ENCODE results near the gene GALNT12. TPM values are rescaled to one million over a fixed set of nuclear protein-coding genes. Genes with fewer than 3 reads are reported as not detected.

The GALNT12 gene
- total and polyA plus RNA-seq, 4 donors = 0.16 to 1.4 (median 0.25) TPM; not detected in 1

DNA sequence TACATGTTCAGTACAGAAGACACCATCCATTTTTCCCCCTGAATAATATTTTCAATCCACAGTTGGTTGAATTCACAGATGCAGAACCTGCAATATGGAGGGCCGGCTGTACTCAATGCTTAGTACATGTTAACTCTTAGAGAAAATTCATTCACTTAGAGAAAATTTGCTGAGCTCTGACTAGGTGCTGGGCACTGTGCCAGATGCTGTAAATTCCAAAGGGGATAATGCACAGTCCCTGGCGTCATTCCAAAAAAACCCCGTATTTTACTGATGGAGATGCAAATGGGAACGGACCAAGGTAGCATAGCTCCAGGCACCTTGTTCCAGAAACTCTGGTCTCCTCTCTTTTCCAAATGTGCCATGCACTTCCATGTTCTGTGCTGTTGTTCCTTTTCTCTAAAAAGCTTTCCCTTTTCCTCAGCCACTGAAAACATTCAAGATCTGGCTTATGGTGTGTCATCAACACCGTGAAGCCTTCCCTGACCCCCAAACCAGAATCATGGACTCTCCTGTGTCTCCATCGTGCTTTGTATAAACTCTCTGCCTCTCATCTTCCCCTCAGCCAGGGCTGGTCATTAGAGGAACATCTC lies 80.5 kb downstream of the GALNT12 start:
- Histone ChIP-seq H3K27ac (ENCODE audit: low read depth in 1 of 2, low read length in 2 of 2) (no peak overlapping the region), H3K36me3 (ENCODE audit: control insufficient read depth in 4 of 4, insufficient read depth in 3 of 4, low read depth in 1 of 4, low read length in 3 of 4) (no peaks in the 10 kb centered on the region), H3K4me1 (ENCODE audit: control insufficient read depth in 4 of 4, insufficient read depth in 4 of 4, low read length in 3 of 4) (peaks cover 0 to 1% (median 0%) of the 10 kb centered on the region in 4 donors), H3K4me3 (ENCODE audit: low read depth in 1 of 3, low read length in 3 of 3) (no peak overlapping the region), H3K27me3 (ENCODE audit: control insufficient read depth in 4 of 4, insufficient read depth in 4 of 4, low read length in 3 of 4) (peaks cover 0 to 11% (median 0%) of the 10 kb centered on the region in 4 donors), H3K9ac (ENCODE audit: low read depth in 1 of 2, low read length in 2 of 2) (no peak overlapping the region), H3K9me3 (ENCODE audit: control insufficient read depth in 4 of 4, low read length in 3 of 4) (no peaks in the 10 kb centered on the region)
- WGBS = 73% methylated on average over 6 of the region's 6 CpGs
- TF ChIP-seq, protein P1, sequence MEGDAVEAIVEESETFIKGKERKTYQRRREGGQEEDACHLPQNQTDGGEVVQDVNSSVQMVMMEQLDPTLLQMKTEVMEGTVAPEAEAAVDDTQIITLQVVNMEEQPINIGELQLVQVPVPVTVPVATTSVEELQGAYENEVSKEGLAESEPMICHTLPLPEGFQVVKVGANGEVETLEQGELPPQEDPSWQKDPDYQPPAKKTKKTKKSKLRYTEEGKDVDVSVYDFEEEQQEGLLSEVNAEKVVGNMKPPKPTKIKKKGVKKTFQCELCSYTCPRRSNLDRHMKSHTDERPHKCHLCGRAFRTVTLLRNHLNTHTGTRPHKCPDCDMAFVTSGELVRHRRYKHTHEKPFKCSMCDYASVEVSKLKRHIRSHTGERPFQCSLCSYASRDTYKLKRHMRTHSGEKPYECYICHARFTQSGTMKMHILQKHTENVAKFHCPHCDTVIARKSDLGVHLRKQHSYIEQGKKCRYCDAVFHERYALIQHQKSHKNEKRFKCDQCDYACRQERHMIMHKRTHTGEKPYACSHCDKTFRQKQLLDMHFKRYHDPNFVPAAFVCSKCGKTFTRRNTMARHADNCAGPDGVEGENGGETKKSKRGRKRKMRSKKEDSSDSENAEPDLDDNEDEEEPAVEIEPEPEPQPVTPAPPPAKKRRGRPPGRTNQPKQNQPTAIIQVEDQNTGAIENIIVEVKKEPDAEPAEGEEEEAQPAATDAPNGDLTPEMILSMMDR (IDR thresholded peaks at IDR 0.05; ENCODE audit: low read depth, low read length, missing input control) = no peak
- no peak for TF ChIP-seq RXRA (IDR thresholded peaks at IDR 0.05)
- no peak for TF ChIP-seq RAD21 (IDR thresholded peaks at IDR 0.05)
- TF ChIP-seq, protein P2, sequence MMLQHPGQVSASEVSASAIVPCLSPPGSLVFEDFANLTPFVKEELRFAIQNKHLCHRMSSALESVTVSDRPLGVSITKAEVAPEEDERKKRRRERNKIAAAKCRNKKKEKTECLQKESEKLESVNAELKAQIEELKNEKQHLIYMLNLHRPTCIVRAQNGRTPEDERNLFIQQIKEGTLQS (IDR thresholded peaks at IDR 0.05) = no peak
- no peak for TF ChIP-seq EGR1 (IDR thresholded peaks at IDR 0.05; ENCODE audit: low read depth in 2 of 2)
- no peak for TF ChIP-seq FOXA1 (IDR thresholded peaks at IDR 0.05)
- no peak for TF ChIP-seq TAF1 (conservative IDR thresholded peaks at IDR 0.05)
- TF ChIP-seq, protein P3, sequence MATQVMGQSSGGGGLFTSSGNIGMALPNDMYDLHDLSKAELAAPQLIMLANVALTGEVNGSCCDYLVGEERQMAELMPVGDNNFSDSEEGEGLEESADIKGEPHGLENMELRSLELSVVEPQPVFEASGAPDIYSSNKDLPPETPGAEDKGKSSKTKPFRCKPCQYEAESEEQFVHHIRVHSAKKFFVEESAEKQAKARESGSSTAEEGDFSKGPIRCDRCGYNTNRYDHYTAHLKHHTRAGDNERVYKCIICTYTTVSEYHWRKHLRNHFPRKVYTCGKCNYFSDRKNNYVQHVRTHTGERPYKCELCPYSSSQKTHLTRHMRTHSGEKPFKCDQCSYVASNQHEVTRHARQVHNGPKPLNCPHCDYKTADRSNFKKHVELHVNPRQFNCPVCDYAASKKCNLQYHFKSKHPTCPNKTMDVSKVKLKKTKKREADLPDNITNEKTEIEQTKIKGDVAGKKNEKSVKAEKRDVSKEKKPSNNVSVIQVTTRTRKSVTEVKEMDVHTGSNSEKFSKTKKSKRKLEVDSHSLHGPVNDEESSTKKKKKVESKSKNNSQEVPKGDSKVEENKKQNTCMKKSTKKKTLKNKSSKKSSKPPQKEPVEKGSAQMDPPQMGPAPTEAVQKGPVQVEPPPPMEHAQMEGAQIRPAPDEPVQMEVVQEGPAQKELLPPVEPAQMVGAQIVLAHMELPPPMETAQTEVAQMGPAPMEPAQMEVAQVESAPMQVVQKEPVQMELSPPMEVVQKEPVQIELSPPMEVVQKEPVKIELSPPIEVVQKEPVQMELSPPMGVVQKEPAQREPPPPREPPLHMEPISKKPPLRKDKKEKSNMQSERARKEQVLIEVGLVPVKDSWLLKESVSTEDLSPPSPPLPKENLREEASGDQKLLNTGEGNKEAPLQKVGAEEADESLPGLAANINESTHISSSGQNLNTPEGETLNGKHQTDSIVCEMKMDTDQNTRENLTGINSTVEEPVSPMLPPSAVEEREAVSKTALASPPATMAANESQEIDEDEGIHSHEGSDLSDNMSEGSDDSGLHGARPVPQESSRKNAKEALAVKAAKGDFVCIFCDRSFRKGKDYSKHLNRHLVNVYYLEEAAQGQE (IDR thresholded peaks at IDR 0.05) = no peak
- no peak for TF ChIP-seq YY1 (IDR thresholded peaks at IDR 0.05)
- TF ChIP-seq GABPA (IDR thresholded peaks at IDR 0.05 in 1 of 2, conservative IDR thresholded peaks at IDR 0.05 in 1 of 2) = no peak
- DNase-seq (ENCODE audit: low spot score) = no peak

DNA sequence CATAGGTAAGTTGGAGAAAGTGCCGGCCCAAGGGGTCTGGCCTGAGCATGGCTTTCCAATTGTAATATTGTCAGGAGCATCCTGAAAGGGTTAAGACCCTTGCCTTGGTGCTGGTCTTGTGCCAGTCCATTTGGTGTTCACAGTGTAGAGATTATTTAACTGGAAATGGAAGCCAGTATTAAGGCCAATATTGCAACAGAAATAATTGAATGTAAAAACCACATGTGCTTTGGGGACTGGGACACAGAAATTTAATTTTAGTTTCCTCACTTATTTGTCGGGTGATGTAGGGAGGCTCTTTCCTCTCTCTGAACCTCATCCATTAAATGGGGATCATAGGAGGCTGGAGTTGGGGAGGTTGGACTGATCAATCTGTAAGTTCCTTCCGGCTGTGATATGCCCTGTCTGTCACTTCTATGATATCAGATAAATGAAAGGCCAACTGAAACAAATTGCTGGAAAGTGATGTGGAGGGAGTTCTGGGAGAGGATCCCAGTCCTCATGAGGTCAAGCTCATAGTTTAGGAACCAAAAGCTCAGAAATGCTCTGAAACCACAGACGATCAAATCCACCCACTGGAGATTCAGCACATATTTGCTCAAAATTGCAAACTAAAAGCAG lies 81.4 kb downstream of the GALNT12 start:
- H3K9me3 ChIP-seq (ENCODE audit: control insufficient read depth in 4 of 4, low read length in 3 of 4) = no peaks in the 10 kb centered on the region
- no peaks in the 10 kb centered on the region for H3K36me3 ChIP-seq (ENCODE audit: control insufficient read depth in 4 of 4, insufficient read depth in 3 of 4, low read depth in 1 of 4, low read length in 3 of 4)
- H3K4me3 ChIP-seq (ENCODE audit: low read depth in 1 of 3, low read length in 3 of 3) = no peak overlapping the region
- TF ChIP-seq FOXA2 (IDR thresholded peaks at IDR 0.05) (no peak), SP1 (IDR thresholded peaks at IDR 0.05) (no peak), GABPA (IDR thresholded peaks at IDR 0.05 in 1 of 2, conservative IDR thresholded peaks at IDR 0.05 in 1 of 2) (no peak), HNF4G (IDR thresholded peaks at IDR 0.05) (no peak), RXRA (IDR thresholded peaks at IDR 0.05) (no peak), JUND (IDR thresholded peaks at IDR 0.05) (no peak)
- TF ChIP-seq, protein P4, sequence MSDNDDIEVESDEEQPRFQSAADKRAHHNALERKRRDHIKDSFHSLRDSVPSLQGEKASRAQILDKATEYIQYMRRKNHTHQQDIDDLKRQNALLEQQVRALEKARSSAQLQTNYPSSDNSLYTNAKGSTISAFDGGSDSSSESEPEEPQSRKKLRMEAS (IDR thresholded peaks at IDR 0.05) = no peak
- TF ChIP-seq, protein P1 (IDR thresholded peaks at IDR 0.05; ENCODE audit: low read depth, low read length, missing input control) = no peak
- no peak for DNase-seq (ENCODE audit: low spot score)
- 84% methylated on average over 4 of the region's 4 CpGs for WGBS
- H3K27ac ChIP-seq (ENCODE audit: low read depth in 1 of 2, low read length in 2 of 2) = no peak overlapping the region
- no peak overlapping the region for H3K9ac ChIP-seq (ENCODE audit: low read depth in 1 of 2, low read length in 2 of 2)
- H3K27me3 ChIP-seq (ENCODE audit: control insufficient read depth in 4 of 4, insufficient read depth in 4 of 4, low read length in 3 of 4) = peaks cover 0 to 11% (median 0%) of the 10 kb centered on the region in 4 donors
- peaks cover 0 to 1% (median 0%) of the 10 kb centered on the region in 4 donors for H3K4me1 ChIP-seq (ENCODE audit: control insufficient read depth in 4 of 4, insufficient read depth in 4 of 4, low read length in 3 of 4)
